Hippocampal formation (tissue), 2 donors: ENCODE results near the gene ABCD3.

Experiments
- DNase-seq, 2 donors: peaks; one replicate each; lab custom pipeline; 2025; lab: John Stamatoyannopoulos, UW

The ABCD3 gene

DNA sequence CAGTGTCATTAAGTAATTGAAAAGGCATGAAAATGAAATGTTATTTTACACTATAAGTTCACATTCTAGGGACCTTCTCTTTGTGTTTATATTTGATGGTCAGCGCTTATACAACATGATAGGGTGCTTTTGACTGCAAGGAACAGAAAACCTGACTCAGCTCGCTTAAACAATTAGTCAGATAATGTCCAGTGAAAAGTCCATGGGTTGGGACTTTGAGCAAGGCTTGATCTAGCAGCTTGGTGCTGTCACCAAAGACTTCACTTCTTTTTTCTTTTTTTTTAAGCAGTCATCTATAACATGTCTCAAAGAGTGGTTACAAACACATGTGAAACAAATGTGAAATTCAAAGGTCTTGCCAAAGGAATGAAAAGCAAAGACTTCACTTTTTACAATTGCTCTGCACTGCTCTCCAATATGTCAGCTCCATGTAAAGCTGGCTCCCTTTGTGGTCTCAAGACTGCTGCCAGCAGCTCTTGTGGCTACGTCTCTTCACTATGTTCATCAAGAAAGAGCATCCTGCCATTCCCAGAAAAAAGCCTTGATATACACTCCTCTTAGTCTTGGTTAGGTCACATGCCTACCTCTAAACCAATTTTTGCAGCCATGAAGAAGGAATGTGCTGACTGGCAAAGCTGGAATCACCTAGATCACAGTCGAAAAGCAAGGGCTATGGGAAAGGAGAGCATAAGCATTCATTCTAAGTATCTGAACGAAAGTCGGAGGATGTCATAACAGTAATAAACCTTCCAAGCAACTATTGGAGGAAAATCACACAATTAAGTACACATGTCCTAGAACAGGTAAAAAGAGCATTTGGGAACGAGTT lies 108.2 kb downstream of the ABCD3 start:
- DNase-seq, result no peak

DNA sequence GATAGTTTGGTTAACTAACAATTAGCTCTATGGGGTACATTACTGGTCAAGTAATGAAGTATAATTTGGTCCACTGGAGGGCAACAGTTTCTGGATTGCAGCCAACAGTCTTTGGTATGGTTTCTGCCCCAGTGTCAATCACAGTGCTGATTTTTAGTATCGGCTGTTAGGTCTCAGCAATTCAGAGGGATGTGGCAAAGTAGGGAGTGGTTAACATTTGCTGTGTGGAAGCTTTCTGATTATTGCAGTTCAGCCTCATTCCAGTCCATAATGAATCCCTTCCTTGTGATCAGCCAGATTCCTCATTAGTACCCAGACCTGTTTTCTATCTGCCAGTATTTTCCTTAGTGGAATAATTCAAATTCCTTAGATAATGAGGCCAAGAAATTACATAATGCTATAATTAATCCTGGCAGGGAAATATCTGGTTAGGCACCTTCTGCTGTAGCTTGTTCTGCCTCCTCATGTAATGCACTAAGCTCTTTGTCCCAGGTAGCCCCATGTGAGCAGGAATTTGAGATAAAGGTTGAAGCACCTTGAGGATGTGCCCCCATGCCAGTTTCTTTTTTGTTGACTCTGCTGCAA lies 109.3 kb downstream of the ABCD3 start:
- no peak for DNase-seq

DNA sequence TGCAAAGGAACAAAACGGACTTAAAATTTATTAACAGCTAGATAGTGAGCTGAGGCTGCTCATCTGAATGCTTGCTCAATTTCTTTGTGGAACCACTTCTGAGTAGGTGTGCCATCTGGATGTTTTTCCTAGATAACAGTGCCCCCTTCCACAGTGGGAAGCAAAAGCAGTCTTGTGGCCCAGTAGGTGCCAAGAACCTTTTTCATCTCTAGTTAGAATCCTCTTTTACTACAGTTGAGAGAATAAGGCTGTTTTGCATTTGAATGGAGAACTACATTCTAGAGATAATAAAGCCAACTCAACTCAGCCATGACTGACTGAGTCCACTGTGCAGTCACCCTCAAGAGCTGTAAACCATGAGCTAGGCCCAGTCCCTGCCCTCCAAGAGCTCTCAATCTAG lies 110.1 kb downstream of the ABCD3 start:
- peak in 1 of 2 donors; percentile 42 for DNase-seq

DNA sequence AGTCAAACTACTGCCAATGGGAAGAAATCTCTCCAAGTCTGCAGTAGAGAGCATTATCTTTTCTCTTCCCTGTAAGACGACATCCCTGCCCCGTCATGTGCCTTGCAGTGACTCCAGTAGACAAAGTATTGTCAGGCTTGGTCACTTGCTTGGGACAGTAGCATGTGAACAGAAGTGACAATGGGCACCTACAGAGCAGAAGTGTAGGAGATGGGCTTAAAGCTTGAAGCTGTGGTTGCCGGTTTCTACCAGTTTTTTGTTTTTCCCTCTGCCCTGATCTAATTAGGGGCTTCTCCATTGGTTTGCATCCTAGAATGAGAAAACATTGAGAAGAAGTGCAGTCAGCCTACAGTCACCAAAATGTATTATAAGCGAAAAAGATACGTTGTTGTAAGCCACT lies 110.6 kb downstream of the ABCD3 start:
- no peak for DNase-seq

DNA sequence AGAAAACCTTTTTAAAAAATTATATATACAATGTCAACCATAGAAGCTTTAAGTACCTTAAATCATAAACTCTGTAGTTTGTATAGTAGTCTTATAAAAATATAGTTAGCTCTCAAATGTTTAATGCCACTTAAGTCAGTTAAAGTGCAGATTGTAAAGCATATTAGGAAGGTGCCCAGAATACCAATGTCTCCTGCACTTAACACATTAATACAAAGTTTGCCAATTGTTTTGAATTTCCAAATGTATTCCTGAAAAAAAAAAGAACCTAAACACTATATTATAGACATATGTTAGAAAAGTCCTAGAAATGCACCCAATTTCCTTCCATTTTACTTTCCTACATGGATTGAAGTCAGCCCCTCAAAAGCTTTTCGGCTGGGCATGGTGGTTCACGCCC lies 111.2 kb downstream of the ABCD3 start:
- DNase-seq, result no peak

DNA sequence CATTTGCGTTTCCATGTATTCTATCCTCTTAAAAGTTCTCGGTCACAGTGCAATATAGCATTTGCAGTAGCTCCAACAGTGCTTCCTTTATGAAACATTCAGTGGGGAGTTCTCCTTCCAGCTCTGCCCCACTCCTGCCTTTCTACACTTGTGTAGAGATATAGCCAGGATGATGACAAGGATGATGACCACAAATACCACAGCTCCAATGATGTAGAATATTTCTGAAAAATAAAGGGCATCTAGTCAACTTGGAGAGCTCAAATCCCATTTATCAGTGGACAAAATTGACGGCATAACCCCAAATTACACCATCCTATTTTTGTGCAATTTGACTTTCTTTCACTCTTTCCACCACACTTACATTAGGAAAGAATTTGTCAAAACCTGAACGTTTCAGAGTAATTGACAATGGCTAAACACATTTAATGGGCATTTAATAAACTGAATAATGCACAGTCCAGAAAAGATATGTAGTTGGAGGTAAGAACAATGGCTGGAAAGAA lies 112.2 kb downstream of the ABCD3 start:
- DNase-seq, result no peak

DNA sequence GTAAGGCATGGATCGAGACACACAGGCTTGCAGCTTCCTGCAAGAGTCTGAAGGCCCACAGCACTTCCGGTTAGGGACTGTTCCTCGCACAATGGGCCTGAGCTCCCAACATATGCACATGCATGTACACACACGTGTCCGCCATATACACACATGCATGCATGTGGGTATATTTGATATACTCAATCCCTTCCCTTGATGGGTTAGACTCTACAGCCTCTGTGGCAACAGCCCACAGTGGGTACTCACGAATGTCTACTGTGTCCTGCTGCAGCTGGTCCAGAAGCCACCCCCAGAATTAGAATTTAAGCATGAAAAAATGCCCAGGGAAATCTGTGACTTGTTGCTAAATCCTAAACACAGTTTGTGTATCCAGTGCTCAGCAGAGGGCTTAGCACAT lies 113.5 kb downstream of the ABCD3 start:
- no peak for DNase-seq

DNA sequence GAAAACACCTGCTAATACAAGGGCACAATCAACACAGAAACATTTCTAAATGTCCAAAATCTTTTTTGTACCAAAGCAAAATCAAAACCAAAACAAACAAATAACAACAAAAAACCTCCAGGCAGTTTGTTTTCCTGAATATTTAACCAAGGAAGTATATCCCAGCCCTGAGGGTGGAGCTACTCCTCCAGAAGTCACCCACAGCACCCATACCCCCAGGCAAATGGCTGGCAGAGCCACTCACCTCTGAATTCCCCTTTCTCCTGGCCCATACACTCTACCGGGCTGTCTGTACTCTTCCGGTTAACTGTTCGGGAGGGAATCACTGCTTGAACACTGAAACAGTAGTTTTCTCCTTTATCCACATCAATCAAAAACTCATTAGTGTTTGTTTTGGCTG lies 113.9 kb downstream of the ABCD3 start:
- DNase-seq, result no peak

DNA sequence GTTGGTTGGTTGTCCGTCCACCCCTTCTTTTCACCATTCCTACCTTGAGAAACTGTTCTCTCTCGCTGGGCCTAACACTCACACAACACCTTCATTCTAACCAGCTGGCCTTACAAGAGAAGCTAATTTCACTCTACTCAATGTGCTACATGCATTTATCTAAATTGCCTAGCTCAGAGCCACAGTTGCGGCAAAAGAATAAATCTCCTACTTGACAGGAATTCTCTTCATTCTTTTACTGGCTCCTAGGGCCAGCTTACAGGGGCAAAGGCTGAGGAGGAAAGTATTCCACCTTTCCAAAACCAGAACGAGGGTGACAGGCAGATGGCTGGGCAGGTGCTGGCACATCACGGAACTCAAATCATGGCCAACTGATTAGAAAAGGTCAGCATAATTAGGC lies 116.9 kb downstream of the ABCD3 start:
- DNase-seq, result no peak

DNA sequence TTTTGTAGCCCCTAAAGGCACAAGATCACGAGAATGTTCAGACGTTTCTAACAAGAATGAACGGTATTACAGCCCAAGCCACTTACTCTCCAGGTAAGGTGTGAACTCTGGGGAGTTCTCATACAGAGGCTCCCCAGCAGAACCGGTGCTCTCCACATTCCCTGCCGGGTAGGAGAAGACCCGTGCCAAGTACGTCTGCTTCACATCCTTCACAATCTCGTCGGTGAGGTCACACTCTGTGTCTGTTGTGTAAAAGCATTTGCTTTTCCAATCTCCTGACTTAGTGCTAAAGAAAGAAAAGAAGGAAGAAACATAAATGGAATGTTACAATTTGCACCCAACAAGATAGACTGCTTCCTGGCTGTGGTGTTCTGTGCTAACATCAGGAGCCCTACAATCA lies 117.7 kb downstream of the ABCD3 start:
- DNase-seq, result no peak

DNA sequence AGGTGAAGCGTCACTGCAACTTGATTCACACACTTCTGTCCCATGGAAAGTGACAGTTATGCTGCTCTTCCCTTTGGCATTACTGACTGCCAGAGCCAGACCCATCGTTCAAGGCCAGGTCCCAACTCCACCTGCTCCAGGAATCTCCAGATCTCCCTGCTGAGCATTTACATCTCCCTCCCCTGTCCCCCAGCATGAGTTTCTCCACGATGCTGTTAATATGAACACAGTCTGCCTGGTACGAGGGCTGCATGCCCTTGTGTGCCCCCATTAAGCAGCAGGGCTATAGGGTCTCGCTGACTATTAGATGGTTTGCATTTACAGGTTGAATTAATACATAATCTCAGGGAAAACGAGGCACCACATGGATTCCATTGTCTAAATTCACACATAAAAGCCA lies 119.1 kb downstream of the ABCD3 start:
- no peak for DNase-seq

DNA sequence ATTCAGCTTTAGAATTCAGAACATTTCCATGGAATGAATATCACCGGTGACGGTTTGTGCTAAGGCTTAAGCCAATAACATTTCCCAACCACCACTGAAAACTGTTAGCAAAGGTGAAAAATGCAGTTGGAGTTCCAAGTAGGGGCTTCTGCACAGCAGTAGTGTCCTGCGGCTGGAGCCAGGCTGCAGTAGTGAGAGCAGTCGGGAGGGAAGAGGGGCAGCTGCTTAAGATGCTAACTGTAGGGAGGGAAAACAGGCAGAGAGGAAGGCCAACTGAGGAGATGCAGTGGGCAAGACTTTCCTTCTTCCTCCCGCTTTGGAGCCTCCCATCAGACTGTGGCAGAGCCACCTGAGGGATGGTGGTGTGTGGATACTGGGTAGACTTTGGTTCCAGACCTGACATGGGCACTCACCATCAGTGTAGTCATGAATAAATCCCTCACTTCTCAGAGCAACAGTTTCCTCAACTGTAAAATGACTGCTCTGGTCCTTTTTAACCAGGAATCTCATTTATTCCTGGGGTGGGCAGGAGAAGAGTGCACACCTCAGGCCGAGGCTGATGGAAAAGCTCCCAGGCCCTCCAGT lies 120.1 kb downstream of the ABCD3 start:
- DNase-seq, result no peak

DNA sequence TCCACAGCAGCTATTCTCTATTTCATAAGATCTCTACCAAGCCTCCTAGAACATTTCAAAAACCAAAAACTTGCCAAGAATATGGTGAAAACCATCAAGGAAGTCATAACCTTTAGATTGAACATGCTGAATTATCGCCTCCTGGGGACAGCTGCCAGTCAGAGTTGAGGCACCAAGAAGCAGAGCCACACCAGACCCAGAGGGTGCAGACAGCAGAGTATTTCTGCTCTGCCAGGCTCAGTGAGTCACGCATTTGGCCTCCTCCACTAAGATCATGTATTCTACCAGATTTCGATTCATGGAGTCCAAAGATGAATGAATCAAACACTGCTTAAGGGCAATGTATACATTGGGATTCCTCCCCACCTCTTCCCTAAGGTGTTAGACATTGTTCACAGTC lies 121.3 kb downstream of the ABCD3 start:
- DNase-seq, result no peak

DNA sequence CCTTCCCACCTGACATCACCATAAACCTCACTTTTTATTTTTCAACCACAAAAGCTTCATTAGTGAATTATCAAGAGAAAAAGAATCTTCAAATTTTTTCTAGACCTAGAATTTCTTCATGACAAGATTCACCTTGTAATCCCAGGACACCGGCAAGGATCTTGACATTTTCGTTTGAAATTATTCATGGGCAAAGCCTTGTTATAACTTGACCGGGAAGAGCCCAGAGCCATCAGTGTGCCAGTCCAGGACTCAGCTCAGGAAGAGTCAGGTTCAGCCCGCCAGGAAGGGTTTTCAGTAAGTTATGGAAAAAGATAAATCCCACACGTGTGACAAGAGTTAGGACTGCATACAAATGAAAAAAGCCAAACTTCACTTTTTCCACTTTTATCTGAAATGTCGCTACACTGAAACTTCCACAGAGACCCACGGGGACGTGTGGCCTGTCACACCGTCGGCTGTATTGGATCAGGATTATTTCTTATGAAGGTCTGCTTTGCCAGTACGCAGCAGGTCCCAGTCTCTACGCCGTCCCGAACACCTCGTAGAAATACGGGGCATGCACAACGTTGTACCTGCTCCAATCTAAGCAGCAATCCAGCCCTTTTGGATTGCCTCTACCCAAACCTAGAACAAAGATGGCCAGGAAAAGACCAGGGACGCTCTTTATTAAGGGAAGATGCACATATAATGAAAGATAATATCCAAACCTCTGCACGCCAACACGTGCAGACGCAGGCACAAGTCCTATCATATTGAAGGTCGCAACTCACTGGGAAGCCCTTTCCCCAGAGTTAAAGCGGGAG lies 122.5 kb downstream of the ABCD3 start:
- no peak for DNase-seq

DNA sequence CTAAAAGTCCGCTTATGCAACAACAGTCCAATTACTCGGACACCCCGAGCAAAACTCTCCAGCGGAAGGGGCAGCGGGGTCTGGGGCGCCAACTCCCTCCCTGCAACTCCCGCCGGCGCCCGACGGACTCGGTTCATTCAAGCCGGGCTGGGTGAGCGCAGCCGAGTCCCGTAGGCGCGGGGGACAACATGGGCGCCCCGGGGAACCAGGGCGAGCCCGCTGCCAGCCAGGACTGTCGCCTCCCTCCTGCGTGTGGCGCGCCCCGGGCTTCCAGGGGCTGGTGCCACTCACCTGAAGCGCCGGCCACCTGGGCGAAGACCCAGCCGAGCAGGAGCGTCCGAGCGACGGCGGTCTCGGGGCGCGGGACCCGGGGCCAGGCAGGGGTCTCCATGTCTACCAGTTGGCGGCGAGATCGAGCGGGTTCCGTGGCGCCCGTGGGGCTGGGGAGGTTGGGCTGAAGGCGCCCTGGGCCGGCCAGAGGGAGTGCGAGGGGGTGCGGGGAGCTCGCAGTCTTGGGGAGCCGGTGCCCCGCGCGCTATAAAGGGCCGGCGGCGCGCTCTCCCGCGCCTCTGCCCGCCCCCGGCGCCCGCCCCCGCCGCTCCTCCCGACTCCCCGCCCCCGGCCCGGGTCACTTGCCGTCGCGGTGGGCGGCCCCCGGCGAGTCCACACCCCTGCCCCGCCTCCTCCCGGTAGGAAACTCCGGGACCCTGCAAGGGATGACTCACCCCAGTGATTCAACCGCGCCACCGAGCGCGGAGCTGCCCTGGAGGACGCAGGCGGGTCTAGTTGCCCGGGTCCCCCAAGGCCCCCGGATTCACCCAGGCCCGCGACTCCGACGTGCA lies 123.3 kb downstream of the ABCD3 start, which contains the start of gene F3:
F3 (minus strand) TSS at position 514 of the 842 bp plus-strand sequence; CDS start at position 391, 123 bp downstream.
- DNase-seq, result peak; percentile 39 to 46

DNA sequence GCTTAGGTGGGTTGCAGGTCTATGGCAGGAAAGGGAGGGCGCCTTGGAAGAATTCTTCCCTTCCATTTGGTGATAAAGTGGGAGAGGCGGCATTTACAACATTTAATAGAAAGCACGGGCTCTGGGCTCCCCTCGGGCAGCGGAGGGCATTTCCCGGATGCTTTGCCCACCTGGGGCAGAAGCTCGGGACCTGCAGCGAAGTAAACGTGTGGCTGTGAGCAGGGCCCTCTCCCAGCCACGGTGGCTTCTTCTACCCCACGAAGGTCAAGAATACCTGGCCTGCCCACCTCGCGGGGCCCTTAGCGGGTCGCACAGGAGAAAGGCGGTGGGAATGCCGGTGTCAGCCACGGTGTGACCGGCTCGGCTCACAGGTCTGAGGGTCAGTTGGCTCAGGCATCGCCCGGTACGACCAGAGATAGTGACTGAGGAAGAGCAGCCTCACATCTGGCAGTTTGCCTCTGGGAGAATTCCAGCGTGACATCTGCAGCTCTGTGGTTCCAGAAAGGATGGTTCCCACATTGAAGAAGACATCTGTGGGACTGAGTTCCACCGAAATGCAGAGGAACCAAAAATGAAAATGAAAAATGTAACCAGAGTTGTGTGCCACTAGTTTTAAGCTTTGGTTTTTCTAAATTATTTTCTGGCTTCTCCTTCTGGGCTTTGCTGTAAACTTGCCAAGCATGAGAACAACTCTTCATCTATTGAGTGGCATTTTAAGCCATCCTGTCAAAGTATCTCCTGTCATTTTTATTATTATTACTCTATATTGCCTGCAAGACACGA lies 124.1 kb downstream of the ABCD3 start:
- DNase-seq, result no peak

DNA sequence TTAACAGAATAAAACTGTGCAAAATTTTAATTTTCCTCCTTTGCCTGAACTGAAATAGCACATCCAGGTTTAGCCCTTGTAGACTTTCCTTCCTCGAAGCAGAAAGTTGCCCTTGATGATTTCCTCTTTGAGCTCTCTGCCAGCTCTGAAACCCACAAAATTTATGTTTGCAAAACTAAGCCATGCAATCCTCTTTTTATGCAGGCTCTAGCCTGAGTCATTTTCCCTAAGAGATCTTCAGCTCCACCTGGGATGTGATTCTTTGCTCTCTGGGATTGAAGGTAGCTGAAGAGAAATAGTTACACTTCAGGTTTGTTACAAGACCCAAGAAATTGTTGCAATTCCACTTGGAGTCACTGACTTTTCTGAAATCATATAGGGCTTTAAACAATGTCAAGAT lies 124.8 kb downstream of the ABCD3 start:
- no peak for DNase-seq

DNA sequence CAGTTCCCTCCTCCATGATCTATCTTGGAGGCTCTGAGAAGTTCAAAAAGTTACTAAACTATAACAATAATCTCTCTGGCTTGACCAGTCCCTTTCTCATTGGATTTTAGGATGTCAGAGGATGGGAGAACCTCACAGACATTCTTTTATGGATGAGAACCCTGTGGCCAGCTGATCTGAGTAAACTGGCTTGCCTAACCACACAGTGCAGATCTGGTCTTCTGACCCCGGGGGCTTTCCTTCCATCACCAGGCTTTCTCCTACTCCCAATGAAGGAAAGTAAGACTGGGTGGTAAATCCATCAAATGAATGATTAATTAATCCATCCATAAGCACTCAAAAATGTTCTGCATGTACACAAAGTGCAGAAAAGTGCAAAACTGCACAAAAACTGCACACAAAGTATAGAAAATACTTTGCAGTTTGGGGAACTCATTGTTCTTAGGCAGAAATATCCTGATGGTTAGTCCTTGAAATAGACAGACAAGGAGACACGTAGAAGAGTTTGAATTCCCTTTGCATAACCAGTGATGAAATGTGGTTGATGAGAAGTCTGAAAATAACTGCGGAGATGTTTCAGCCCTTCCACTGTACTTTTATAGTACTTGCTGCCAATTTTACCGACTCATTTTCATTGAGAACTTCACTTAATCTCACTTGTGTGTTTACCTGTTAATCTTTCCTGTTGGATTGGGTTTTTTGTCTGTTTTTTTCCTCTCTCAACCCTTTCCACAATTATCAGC lies 125.9 kb downstream of the ABCD3 start:
- DNase-seq, result no peak

DNA sequence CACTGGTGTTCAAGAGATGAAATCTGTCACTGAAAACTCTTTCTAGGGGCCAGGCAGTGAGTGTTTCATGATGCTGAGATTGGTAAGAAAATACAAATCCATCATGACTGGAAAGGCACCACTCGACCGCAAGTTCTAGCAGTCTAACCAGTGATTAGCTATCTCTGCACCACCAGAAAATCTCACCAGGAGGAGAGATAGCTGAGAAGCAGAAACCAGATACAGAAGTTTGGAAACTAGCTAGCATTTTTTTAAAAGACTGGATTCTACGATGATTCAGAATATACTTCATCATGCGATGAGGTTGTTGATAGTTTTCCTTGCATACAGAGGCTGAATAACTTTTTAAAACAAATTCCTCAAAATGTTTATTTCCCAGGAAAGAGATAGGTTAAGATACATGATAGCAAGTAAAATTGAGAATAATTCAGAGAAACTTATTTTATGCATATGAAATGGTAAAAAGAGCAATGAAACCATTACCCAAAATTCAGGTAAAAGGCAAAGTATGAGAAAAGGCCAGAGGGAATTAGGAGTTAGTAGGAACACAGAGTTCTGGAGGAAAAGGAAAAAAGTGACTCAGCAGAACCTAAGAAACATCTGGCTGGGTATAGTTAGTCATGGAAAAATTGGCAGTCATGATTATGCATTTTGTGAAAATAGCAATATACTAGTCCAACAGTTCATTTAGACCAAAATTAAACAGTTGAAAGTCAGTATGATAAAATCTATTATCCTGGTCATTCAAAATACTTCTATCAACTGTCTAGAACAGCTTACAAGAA lies 126.7 kb downstream of the ABCD3 start:
- DNase-seq, result no peak
